Effector memory CD4-positive, alpha-beta T cell (primary cell): Measurements from ENCODE around the gene HSPB9.
A peak's percentile ranks its signal among the peaks of the same experiment; 100 is the strongest.

ENCODE experiments used
- DNase-seq, 3 donors: peaks; one replicate each; pipeline ENCODE4 v3.0.0-alpha.2; 2020
- H3K27ac ChIP-seq: 2 replicates; pipeline ENCODE4 v1.7.0; 2013; ENCODE audit warnings: mild to moderate bottlenecking, low read length, moderate library complexity; ENCODE audit not compliant: insufficient read depth, poor library complexity, severe bottlenecking
- H3K27me3 ChIP-seq: replicated peaks from 2 replicates; pipeline ENCODE4 v1.7.0; 2013; ENCODE audit warnings: mild to moderate bottlenecking, low read length; ENCODE audit not compliant: insufficient read depth, control insufficient read depth, poor library complexity, severe bottlenecking
- H3K36me3 ChIP-seq: 2 replicates; pipeline ENCODE4 v1.7.0; 2013; ENCODE audit warnings: mild to moderate bottlenecking, low read length, moderate library complexity; ENCODE audit not compliant: control insufficient read depth, insufficient read depth
- H3K4me1 ChIP-seq: 2 replicates; pipeline ENCODE4 v1.7.0; 2013; ENCODE audit warnings: low read length, mild to moderate bottlenecking; ENCODE audit not compliant: control insufficient read depth, insufficient read depth, poor library complexity, severe bottlenecking
- H3K4me3 ChIP-seq: 2 replicates; pipeline ENCODE4 v1.7.0; 2013; ENCODE audit warnings: low read length, low read depth, mild to moderate bottlenecking; ENCODE audit not compliant: insufficient read depth, poor library complexity, severe bottlenecking
- H3K9me3 ChIP-seq: 2 replicates; pipeline ENCODE4 v1.7.0; 2013; ENCODE audit warnings: mild to moderate bottlenecking, low read length, moderate library complexity; ENCODE audit not compliant: control insufficient read depth

The HSPB9 gene

GRCh38 chr17:42111871-42112551, 10.6 kb upstream of the HSPB9 start:
- Histone ChIP-seq H3K4me1 (peaks cover 30% of the 10 kb centered on the region), H3K4me3 (peak overlapping the region; percentile 44), H3K27me3 (no peaks in the 10 kb centered on the region), H3K36me3 (peaks cover 1% of the 10 kb centered on the region), H3K27ac (peak overlapping the region; percentile 82), H3K9me3 (no peaks in the 10 kb centered on the region)
- DNase-seq = peak in 2 of 3 donors; percentile 15 to 25

GRCh38 chr17:42112552-42113176, 9.9 kb upstream of the HSPB9 start, which contains the start of gene DHX58:
DHX58 (minus strand) TSS chr17:42112714; CDS start chr17:42111892, 822 bp downstream.
- Histone ChIP-seq H3K36me3 (peaks cover 8% of the 10 kb centered on the region), H3K9me3 (no peaks in the 10 kb centered on the region), H3K4me3 (peak within 1 kb of the TSS; percentile 44), H3K4me1 (peaks cover 30% of the 10 kb centered on the region), H3K27ac (peak within 1 kb of the TSS; percentile 82), H3K27me3 (no peaks in the 10 kb centered on the region)
- DNase-seq = peak; percentile 63 to 73 (median 67)

GRCh38 chr17:42113293-42114069, 9.1 kb upstream of the HSPB9 start:
- Histone ChIP-seq H3K27me3 (no peaks in the 10 kb centered on the region), H3K9me3 (no peaks in the 10 kb centered on the region), H3K4me3 (no peak overlapping the region), H3K36me3 (peaks cover 14% of the 10 kb centered on the region), H3K27ac (peak overlapping the region; percentile 82), H3K4me1 (peaks cover 24% of the 10 kb centered on the region)
- DNase-seq = no peak

- DNase-seq = no peak
- peaks cover 14% of the 10 kb centered on the region for H3K36me3 ChIP-seq
- H3K4me3 ChIP-seq = no peak overlapping the region
- peaks cover 24% of the 10 kb centered on the region for H3K4me1 ChIP-seq
- no peaks in the 10 kb centered on the region for H3K9me3 ChIP-seq
- no peaks in the 10 kb centered on the region for H3K27me3 ChIP-seq
- no peak overlapping the region for H3K27ac ChIP-seq
Observed at GRCh38 chr17:42114118-42114517, 8.5 kb upstream of the HSPB9 start.

GRCh38 chr17:42116705-42117396, 5.8 kb upstream of the HSPB9 start:
- DNase-seq = peak; percentile 65 to 75 (median 67)
- H3K4me3 ChIP-seq = no peak overlapping the region
- no peak overlapping the region for H3K27ac ChIP-seq
- no peaks in the 10 kb centered on the region for H3K9me3 ChIP-seq
- H3K4me1 ChIP-seq = peaks cover 22% of the 10 kb centered on the region
- no peaks in the 10 kb centered on the region for H3K27me3 ChIP-seq
- H3K36me3 ChIP-seq = peaks cover 14% of the 10 kb centered on the region

- H3K36me3 ChIP-seq = peaks cover 14% of the 10 kb centered on the region
- no peak overlapping the region for H3K27ac ChIP-seq
- DNase-seq = no peak
- H3K4me1 ChIP-seq = peaks cover 18% of the 10 kb centered on the region
- H3K9me3 ChIP-seq = no peaks in the 10 kb centered on the region
- H3K4me3 ChIP-seq = no peak overlapping the region
- no peaks in the 10 kb centered on the region for H3K27me3 ChIP-seq
Observed at GRCh38 chr17:42117397-42118125, 5.0 kb upstream of the HSPB9 start.

- Histone ChIP-seq H3K36me3 (peaks cover 14% of the 10 kb centered on the region), H3K27ac (no peak overlapping the region), H3K27me3 (no peaks in the 10 kb centered on the region), H3K4me3 (no peak overlapping the region), H3K4me1 (peaks cover 13% of the 10 kb centered on the region), H3K9me3 (no peaks in the 10 kb centered on the region)
- no peak for DNase-seq
Observed at GRCh38 chr17:42118126-42118510, 4.5 kb upstream of the HSPB9 start.

- Histone ChIP-seq H3K36me3 (peaks cover 14% of the 10 kb centered on the region), H3K9me3 (no peaks in the 10 kb centered on the region), H3K27ac (no peak overlapping the region), H3K4me3 (no peak overlapping the region), H3K27me3 (no peaks in the 10 kb centered on the region), H3K4me1 (peaks cover 8% of the 10 kb centered on the region)
- no peak for DNase-seq
Observed at GRCh38 chr17:42118545-42118944, 4.1 kb upstream of the HSPB9 start.

GRCh38 chr17:42119301-42119700, 3.3 kb upstream of the HSPB9 start:
- no peaks in the 10 kb centered on the region for H3K27me3 ChIP-seq
- H3K9me3 ChIP-seq = no peaks in the 10 kb centered on the region
- H3K4me1 ChIP-seq = peaks cover 8% of the 10 kb centered on the region
- no peak overlapping the region for H3K27ac ChIP-seq
- DNase-seq = no peak
- no peak overlapping the region for H3K4me3 ChIP-seq
- H3K36me3 ChIP-seq = peaks cover 14% of the 10 kb centered on the region
